ENCODE results near the gene AKNA. TPM values are rescaled to one million over a fixed set of nuclear protein-coding genes. Genes with fewer than 3 reads are reported as not detected.
A peak's percentile ranks its signal among the peaks of the same experiment; 100 is the strongest.

The AKNA gene
- total and polyA plus RNA-seq, 2 of the 8 experiments (the other 6 are each of a cell fraction or from before 2014, with no cell fraction given) = 21.0 to 27.4 TPM

GRCh38 chr9:114314881-114315722, 72.7 kb downstream of the AKNA start:
- Histone ChIP-seq H3K79me1 (ENCODE audit: low read depth, low read length) (no peaks in the 10 kb centered on the region), H3K79me2 (ENCODE audit: control insufficient read depth in 1 of 2, insufficient read depth in 2 of 2, low read length in 2 of 2) (no peaks in the 10 kb centered on the region), H3K27me3 (replicated peaks in 1 of 4; ENCODE audit: control insufficient read depth in 3 of 4, extremely low read depth in 1 of 4, insufficient read depth in 3 of 4, low read length in 3 of 4) (no peaks in the 10 kb centered on the region), H3K23ac (ENCODE audit: insufficient read length) (no peak overlapping the region), H3K23me2 (ENCODE audit: low read depth, low read length) (peaks cover 1% of the 10 kb centered on the region; the same call in 1 of the 2 replicates), H3K56ac (replicated peaks; ENCODE audit: insufficient read length, low read depth, low read length) (no peak overlapping the region), H2AK5ac (ENCODE audit: low read depth, low read length) (no peak overlapping the region), H3K4me1 (replicated peaks in 1 of 4; ENCODE audit: control insufficient read depth in 3 of 4, insufficient read depth in 4 of 4, low read length in 3 of 4) (no peaks in the 10 kb centered on the region), H3K4me2 (ENCODE audit: insufficient read depth in 1 of 2, low read depth in 2 of 2, low read length in 2 of 2) (no peak overlapping the region), H4K91ac (replicated peaks; ENCODE audit: insufficient read length, low read length) (no peak overlapping the region), H2BK20ac (ENCODE audit: low read length) (no peak overlapping the region), H3K9me3 (ENCODE audit: insufficient read depth in 2 of 2, low read depth in 1 of 2, low read length in 1 of 2) (no peaks in the 10 kb centered on the region), H2BK120ac (replicated peaks; ENCODE audit: low read depth, low read length) (no peak overlapping the region), H2BK15ac (ENCODE audit: low read length) (no peak overlapping the region), H3K36me3 (ENCODE audit: control insufficient read depth in 2 of 4, insufficient read depth in 4 of 4, low read length in 3 of 4) (no peaks in the 10 kb centered on the region), H2AFZ (ENCODE audit: low read length) (no peak overlapping the region), H3K4me3 (ENCODE audit: extremely low read depth in 1 of 4, insufficient read depth in 2 of 4, low read depth in 3 of 4, low read length in 4 of 4) (no peak overlapping the region), H3K14ac (ENCODE audit: insufficient read length) (no peak overlapping the region), H3K18ac (ENCODE audit: extremely low read depth, low read length) (no peak overlapping the region), H3K9ac (replicated peaks in 1 of 4; ENCODE audit: extremely low read depth in 1 of 4, low read depth in 3 of 4, low read length in 3 of 4) (no peak overlapping the region), H4K5ac (ENCODE audit: insufficient read length, low read depth, low read length) (no peak overlapping the region), H3K27ac (ENCODE audit: low read depth, low read length) (no peak overlapping the region), H4K20me1 (replicated peaks in 1 of 2; ENCODE audit: control insufficient read depth in 1 of 2, insufficient read depth in 2 of 2, low read length in 2 of 2) (no peaks in the 10 kb centered on the region), H4K8ac (ENCODE audit: extremely low read depth, insufficient read depth, low read length) (no peak overlapping the region), H3K4ac (replicated peaks; ENCODE audit: insufficient read length, low read depth, low read length) (no peak overlapping the region), H2BK12ac (ENCODE audit: low read depth, low read length) (no peak overlapping the region), H2BK5ac (ENCODE audit: low read depth, low read length) (no peak overlapping the region)
- ChIA-PET POLR2A (ENCODE audit: partially characterized antibody) (no interaction called here), CTCF (ENCODE audit: partially characterized antibody) (interaction anchor here (0.7 to 4.6 kb wide), 5 partner anchors 24 to 232 kb away, joined by 3 to 29 read pairs (median 3); partner anchors contain the start of gene COL27A1)
- DNase-seq (ENCODE audit: low read depth in 1 of 2, low spot score in 2 of 2) (peak in 1 of 2 experiments; percentile 40), FAIRE-seq (no peak)
- 88% methylated on average over 8 of the region's 8 CpGs; no CpG with 5 or more reads in 1 of the 2 experiments for WGBS, 2 experiments (ENCODE audit: extremely low coverage in 1 of 2, insufficient coverage in 1 of 2, insufficient read length in 1 of 2, insufficient replicate concordance in 2 of 2, low coverage in 1 of 2, low lambda C conversion rate in 2 of 2, missing lambda C conversion rate in 1 of 2)
- no peak for TF ChIP-seq JUND (IDR thresholded peaks at IDR 0.05; ENCODE audit: low read length)
- TF ChIP-seq CHD1 (IDR thresholded peaks at IDR 0.05; ENCODE audit: low read depth, low read length) = no peak
- TF ChIP-seq JUN (IDR thresholded peaks at IDR 0.05; ENCODE audit: low read depth, low read length) = no peak
- no peak for TF ChIP-seq ASH2L (IDR thresholded peaks at IDR 0.05; ENCODE audit: low read length)
- TF ChIP-seq NANOG (IDR thresholded peaks at IDR 0.05; ENCODE audit: insufficient read depth, low read depth, low read length, poor library complexity, severe bottlenecking) = no peak
- TF ChIP-seq MAX (IDR thresholded peaks at IDR 0.05) = no peak
- TF ChIP-seq CBX8 (IDR thresholded peaks at IDR 0.05; ENCODE audit: borderline replicate concordance, low read depth, low read length) = no peak
- no peak for TF ChIP-seq TEAD4 (IDR thresholded peaks at IDR 0.05; ENCODE audit: low read depth, low read length)
- no peak for TF ChIP-seq BCL11A (IDR thresholded peaks at IDR 0.05; ENCODE audit: low read depth in 2 of 2, low read length in 2 of 2)
- TF ChIP-seq PHF8 (conservative IDR thresholded peaks at IDR 0.05; ENCODE audit: low read depth, low read length) = no peak
- no peak for TF ChIP-seq POLR2A (IDR thresholded peaks at IDR 0.05; ENCODE audit: control extremely low read depth in 1 of 2, low read depth in 2 of 2, low read length in 2 of 2)
- TF ChIP-seq RBBP5 (IDR thresholded peaks at IDR 0.05; ENCODE audit: borderline replicate concordance, low read depth, low read length) = no peak
- no peak for TF ChIP-seq EP300 (IDR thresholded peaks at IDR 0.05; ENCODE audit: borderline replicate concordance in 1 of 2, low read depth in 2 of 2, low read length in 2 of 2)
